PC-9 (cell line): ENCODE measurements around the gene CYP17A1.

Source experiments
- EZH2 ChIP-seq: fragments of 200-600 bp; sonication (generic); IDR thresholded peaks from 2 replicates; pipeline ENCODE4 v1.8.0; 2017; ENCODE audit warnings: antibody characterized with exemption, low read depth
- TF ChIP-seq, protein P1 (sequence below): fragments of 200-600 bp; sonication (generic); conservative IDR thresholded peaks from 2 replicates; pipeline ENCODE4 v1.6.1; 2017; ENCODE audit warnings: mixed run types, antibody characterized with exemption, mild to moderate bottlenecking, moderate library complexity

DNA sequence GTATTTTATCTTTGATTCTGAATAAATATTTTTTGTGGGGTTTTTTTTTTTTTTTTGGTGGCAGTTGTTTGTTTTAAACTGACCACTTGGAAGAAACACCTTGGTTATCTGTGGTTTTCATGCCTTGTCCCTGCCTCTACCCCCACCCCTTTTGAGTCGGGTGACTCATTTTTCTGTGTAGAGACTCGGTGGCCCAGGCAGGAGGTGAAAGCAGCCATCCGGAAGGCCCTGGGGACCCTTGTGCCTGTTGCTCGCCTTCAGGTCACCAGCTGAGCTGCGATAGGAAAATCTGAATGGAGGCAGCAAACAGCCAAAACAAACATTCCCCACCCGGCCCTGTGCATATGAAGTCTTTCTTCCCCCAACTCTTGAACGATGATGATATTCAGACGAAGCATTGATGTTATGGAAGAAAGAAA is 22.8 kb downstream of the CYP17A1 start:
- TF ChIP-seq, protein P1, sequence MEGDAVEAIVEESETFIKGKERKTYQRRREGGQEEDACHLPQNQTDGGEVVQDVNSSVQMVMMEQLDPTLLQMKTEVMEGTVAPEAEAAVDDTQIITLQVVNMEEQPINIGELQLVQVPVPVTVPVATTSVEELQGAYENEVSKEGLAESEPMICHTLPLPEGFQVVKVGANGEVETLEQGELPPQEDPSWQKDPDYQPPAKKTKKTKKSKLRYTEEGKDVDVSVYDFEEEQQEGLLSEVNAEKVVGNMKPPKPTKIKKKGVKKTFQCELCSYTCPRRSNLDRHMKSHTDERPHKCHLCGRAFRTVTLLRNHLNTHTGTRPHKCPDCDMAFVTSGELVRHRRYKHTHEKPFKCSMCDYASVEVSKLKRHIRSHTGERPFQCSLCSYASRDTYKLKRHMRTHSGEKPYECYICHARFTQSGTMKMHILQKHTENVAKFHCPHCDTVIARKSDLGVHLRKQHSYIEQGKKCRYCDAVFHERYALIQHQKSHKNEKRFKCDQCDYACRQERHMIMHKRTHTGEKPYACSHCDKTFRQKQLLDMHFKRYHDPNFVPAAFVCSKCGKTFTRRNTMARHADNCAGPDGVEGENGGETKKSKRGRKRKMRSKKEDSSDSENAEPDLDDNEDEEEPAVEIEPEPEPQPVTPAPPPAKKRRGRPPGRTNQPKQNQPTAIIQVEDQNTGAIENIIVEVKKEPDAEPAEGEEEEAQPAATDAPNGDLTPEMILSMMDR = no peak
- TF ChIP-seq EZH2 = no peak
